ENCODE results near the gene SUSD6.

Gene SUSD6

DNA sequence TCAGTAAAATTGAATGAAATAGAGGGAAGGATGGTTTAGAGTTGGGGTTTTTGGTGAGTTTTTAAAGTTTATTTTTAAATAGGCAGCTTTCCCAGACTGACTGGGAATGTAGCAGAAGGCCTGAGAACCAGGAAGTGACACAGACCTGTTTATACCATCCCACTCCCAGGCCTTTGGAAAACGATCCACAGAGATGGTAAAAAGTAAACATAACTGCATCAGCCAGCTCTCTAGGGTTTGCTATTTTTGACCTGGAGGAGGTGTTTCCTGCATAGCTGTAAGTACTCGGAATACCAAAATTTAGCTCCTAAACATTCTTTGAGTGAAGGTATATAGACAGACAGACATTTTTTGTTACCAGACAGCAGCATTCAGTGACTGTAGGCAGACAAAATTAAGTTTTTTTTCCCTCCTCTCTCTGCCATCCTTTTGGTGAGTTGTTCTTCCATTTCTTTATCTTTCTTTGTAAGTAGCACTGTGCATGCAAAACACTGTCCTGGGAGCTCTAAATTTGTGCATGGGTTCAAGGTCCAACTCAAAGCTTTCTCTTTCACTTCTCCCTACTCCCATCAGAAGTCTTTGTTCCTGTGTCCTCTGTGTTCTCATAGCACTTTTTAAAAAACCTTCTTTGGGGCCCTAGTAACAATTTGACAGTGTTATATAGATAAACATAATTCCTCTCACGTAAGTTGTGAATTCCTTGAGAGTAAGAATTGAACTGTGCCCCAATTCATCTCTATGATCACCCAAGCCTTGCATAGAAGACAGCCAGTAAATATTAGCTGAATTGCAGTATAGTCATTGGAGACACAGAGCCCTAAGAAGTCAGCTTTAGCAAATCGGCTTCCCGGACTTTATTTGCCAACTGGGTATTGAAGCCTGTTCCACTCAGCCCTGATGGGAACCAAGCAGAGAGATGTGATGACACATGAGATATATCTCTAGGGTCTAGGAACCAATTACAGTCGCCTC lies 37.4 kb downstream of the SUSD6 start:
- no peak for DNase-seq (ENCODE audit: low spot score)

DNA sequence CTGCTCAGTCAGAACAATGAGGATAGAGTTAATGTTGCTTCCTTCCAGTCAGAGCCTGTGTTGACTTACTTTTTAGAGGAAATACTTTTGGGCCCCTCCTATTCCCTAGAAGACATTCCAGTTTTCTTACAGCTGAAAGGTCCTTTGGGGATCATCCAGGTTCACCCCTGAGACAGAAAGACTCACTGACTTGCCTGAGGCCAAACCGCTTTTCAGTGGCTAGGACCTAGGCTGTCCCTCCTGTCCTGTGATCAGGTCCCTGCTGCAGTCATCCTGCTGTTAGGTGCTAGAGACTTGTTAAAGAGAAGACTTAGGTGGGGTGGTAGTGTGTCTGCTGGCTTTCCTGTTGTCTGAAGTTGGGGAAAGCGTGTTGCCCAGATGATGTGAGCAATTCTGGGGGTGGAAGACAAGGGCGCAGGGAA lies 39.6 kb downstream of the SUSD6 start:
- DNase-seq (ENCODE audit: low spot score): no peak

GRCh38 chr14:69651664-69652063 lies 40.3 kb downstream of the SUSD6 start:
- no peak for DNase-seq (ENCODE audit: low spot score)

DNA sequence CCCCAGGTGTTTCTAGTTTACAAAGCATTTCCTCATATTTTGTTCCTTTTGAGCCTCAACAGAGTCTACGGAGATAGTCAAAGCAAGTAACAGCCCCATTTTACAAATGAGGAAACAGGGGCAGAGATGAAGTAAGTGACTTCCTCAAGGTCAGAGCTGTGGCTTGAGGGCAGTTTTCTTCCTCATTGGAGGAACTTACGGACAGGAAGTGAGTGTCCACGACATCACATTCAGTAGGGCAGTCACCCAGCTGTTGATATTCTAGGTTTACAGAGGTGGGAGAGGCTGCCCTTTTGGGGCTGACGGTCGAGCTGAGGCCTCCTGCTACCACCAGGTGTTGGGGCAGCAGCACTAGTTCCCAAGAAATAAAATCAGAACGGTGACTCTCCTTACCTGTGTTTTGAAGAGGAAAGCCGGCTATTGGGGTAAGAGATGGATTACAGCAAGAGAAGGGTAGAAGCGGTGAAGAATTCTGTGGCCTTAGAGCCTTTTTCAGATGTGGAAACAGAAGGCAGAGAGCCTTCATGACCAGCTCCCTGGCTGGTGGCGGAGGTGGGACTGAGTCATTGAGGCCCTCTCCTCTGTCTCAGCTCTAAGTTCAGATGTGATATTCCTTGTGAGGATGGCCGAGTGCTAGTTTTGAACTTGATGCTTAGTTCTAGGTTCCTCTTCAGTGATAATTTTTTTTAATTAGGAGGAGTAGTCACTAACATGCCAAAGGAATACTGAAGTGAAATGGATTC lies 41.7 kb downstream of the SUSD6 start:
- DNase-seq (ENCODE audit: low spot score): peak; percentile 85

GRCh38 chr14:69654116-69654515 lies 42.7 kb downstream of the SUSD6 start:
- no peak for DNase-seq (ENCODE audit: low spot score)

DNA sequence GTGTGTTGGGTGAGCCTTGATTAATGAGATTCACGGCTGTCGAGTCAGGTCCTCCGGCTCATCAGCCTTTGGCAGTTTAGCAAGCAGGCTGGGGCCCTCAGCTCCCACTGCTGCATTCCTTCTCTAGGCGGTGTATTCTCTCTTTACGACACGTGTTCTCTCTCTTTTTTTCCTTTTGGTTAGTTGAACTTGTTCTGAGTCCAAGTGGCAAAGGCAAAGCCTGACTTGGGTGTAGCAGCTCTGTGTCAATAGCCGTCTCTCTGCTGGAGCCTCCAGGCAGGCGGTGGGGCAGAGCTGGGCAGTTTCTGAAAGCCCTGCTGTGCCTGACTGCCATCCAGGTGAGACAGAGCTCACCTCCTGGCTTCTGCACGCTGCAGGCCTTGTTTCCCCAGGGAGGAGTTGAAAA lies 46.6 kb downstream of the SUSD6 start:
- no peak for DNase-seq (ENCODE audit: low spot score)

DNA sequence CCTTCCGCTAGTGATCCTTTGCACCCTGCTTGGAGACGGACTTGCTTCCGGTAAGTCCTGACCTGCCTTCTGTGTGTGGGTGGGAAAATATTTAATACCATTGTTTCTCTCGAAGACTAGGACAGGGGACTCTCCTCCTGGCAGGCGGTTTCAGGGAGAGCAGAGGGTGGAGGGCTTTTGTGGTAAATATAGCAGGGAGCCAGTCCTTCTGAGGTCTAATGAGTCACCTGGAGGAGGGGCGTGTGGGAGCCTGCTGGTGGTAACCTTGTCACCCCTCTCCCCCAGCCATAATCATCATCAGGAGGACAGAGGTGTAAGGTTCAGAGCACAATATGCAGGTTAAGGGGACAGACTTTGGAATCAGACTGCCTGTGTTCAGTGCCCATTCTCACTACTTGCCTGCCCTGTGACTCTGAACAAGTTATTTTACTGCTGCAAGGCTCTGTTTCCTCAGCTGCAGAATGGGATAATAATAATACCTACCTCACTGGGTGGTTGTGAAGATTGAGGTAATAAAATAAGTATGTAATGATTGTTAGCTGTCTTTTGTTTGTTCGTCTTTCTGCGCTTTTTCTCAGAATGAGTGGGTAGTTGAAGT lies 47.4 kb downstream of the SUSD6 start:
- DNase-seq (ENCODE audit: low spot score): no peak

GRCh38 chr14:69660344-69661193 lies 49.2 kb downstream of the SUSD6 start:
- DNase-seq (ENCODE audit: low spot score): no peak

GRCh38 chr14:69661194-69661537 lies 49.8 kb downstream of the SUSD6 start:
- DNase-seq (ENCODE audit: low spot score): no peak

- no peak for DNase-seq (ENCODE audit: low spot score)
Observed at GRCh38 chr14:69662636-69663299, 51.4 kb downstream of the SUSD6 start.

DNA sequence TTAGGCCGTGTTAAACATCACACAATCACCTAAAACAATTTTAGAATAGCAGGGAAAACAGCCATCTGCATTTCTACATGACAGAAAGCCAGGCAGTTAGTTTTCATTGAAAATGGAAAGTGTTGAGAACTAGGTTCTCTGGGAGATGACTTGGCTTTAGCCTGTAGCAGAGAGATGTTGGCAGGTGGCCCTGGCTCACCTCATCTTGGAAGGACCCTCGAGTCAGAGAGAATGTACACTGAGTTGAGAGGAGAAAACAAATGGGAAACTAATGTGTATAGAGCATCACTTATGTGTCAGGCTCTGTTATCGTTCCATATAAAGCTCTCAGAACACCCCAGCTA lies 51.9 kb downstream of the SUSD6 start:
- no peak for DNase-seq (ENCODE audit: low spot score)

DNA sequence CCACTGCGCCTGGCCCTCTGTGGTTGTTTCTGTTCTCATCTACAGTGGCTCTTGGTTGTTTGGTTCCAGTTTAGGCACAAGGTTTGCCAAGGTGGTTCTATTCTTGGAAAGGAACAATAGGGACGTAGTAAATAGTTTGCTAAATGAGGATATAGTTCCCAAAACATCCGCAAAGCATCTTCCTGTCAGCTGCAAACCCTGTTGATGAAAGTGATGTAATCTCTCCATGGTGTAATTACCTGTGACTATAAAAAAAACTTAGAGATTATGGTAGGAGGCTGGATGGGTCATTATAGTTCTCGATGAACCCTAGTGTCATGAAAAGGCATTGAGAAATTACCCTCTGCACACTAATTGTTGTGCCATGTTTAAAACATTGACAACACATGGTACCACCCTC lies 52.9 kb downstream of the SUSD6 start:
- DNase-seq (ENCODE audit: low spot score): no peak

DNA sequence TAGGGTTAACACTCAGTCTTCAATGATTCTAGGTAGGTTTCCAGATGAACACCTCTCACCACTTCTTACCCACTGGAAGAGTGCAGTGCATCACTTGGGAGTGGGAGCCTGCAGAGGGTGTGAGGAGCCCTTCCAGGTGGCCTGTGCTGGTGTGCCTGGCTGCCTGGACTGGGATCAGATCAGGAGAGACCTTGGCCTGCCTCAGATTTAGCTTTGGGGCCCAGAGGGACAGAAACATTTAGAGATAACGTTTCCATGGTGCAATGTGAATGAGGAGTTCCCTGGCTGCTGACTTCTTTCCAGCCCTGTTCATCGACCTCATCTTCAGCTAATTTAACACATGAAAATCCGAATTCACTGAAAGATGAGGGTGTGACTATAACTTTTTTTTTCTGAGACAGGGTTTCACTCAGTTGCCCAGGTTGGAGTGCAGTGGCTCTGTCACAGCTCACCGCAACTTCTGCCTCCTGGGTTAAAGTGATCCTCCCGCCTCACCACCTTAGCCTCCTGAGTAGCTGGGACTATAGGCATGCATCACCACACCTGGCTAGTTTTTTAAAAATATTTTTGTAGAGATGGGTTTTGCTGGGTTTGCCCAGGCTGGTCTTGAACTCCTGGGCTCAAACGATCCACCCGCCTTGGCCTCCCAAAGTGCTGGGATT lies 53.6 kb downstream of the SUSD6 start:
- no peak for DNase-seq (ENCODE audit: low spot score)

DNA sequence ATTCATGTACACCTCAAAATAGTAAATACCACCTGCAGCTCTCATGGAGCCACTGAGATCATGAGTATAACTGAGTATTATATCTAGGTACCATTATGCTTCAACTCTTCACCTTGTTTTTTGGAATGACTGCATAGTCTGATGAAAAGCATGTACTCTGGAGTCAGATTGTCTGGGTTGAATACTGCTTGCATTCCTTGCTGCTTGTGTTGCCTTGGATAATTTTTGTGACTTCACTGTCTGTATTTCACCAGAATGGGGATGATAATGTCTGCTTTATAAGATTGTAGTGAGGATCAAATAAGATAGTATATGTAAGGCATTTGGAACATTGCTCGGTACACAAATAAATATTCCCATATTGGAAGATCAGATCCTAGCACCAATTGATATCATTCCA lies 54.2 kb downstream of the SUSD6 start:
- no peak for DNase-seq (ENCODE audit: low spot score)

GRCh38 chr14:69666112-69666511 lies 54.7 kb downstream of the SUSD6 start:
- DNase-seq (ENCODE audit: low spot score): no peak

GRCh38 chr14:69666690-69667211 lies 55.4 kb downstream of the SUSD6 start:
- DNase-seq (ENCODE audit: low spot score): no peak

DNA sequence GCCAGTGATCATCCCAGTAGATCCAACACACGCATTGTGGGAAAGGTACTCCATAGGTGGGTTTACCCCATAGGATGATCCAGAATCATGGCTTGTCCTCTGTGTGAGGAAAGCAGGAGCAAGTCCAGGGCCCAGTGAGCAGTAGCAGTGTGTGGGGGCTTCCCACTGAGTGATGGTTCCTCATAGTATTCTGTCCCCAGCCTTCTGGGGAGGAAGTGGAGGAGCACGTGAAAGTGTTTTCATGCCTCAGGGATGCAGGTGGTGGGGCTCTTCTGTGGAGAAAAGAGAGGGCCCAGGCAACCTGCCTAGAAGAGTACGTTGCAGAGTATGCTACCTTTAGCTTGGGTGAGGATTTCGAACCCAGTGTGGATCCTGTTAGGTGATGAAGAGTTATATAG lies 56.5 kb downstream of the SUSD6 start:
- no peak for DNase-seq (ENCODE audit: low spot score)

GRCh38 chr14:69669375-69669774 lies 58.0 kb downstream of the SUSD6 start:
- no peak for DNase-seq (ENCODE audit: low spot score)

GRCh38 chr14:69670093-69670492 lies 58.7 kb downstream of the SUSD6 start:
- no peak for DNase-seq (ENCODE audit: low spot score)

DNA sequence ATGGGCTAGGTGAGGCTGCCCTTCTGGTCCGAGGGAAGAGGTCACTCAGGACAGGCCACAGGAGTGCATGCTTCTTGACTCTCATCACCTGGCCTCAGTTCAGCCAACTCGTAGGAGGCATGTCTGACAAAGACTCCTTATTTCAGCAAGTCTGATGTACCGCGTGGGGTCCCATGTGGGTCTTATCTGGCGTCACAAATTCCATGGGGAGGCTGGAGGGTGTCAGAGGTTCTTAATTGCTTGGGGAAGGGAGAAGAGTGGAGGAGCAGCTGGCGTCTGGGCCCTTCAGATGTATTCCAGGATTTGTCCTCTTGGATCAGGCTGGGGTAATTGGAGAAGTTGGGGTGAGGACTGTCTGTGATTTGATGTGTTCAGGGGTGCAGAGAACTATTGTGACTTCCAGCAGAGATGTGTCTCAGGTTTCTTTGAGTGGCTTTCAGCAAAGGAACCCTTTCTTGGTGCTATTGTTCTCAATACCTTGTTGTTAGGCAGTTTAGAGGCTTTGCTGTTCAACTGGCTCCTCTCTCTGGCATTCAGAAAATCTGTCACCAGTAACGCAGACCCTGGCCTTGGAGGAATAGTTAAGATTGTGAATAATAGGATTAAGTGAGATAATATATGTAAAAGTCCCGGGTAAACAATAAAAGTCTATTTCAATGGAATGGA lies 60.1 kb downstream of the SUSD6 start:
- DNase-seq (ENCODE audit: low spot score): no peak
